Central memory CD8-positive, alpha-beta T cell (primary cell): ENCODE results near the gene GABRG3.

Experiments
- ATAC-seq: fragments of 150-1000 bp; cut with Tn5 transposase; replicated peaks from 2 replicates; pipeline ENCODE4 v1.10.0; 2022; ENCODE audit warnings: mild to moderate bottlenecking, moderate FRiP score, moderate number of reproducible peaks; ENCODE audit not compliant: poor library complexity, severe bottlenecking; ENCODE audit errors: extremely low read depth
- DNase-seq, 2 donors: peaks; one replicate each; pipeline ENCODE4 v3.0.0; 2021; ENCODE audit warnings: low spot score in 2 of 2
- H3K27ac Mint-ChIP-seq: one replicate; pipeline ENCODE4 v1.8.0; 2022; ENCODE audit warnings: low read depth, mild to moderate bottlenecking, moderate library complexity, mixed read lengths
- H3K27me3 Mint-ChIP-seq: one replicate; pipeline ENCODE4 v1.8.0; 2022; ENCODE audit warnings: mixed read lengths
- H3K36me3 Mint-ChIP-seq: one replicate; pipeline ENCODE4 v1.8.0; 2022; ENCODE audit warnings: mild to moderate bottlenecking, moderate library complexity, mixed read lengths; ENCODE audit not compliant: insufficient read depth
- H3K4me1 Mint-ChIP-seq: one replicate; pipeline ENCODE4 v1.8.0; 2022; ENCODE audit warnings: mixed read lengths
- H3K4me3 Mint-ChIP-seq: one replicate; pipeline ENCODE4 v1.8.0; 2022; ENCODE audit warnings: mild to moderate bottlenecking, moderate library complexity, mixed read lengths
- H3K9me3 Mint-ChIP-seq: one replicate; pipeline ENCODE4 v1.8.0; 2022; ENCODE audit warnings: mixed read lengths

GABRG3 gene

DNA sequence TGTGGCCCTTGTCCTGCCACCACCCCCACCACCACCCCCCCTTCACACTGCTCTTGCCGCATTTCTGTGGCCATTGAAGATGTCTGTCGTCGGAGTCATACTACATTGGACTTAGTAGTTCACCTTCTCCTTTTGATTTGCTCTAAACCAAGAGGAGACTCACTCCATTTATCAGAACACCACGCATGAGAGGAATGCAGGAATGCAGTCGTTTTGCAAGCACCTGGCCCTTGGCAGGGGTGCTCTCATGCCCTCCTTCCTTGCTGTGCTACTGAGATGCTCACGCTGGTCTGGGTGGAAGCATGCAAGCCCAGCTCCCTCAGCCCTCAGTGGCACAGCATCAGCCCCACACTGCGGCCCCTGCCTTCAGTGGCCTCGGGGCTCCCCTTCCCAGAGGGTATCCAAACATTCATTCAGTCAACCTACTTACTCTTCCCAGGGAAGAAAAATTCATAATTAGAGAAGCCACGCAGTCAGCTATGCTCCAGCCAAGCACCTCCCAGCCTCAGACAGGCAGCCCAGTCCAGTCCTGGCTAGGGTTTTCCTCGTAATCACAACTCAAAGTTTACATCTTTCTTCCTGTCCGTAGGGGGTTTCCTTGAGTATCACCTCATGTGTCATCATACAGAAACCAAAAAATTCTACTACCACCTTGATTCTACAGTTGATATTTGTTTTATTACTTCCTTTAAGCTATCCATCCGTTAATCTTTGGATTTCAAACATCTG lies 520.0 kb downstream of the GABRG3 start:
- Mint-ChIP-seq H3K36me3 (no peaks in the 10 kb centered on the region), H3K4me1 (no peaks in the 10 kb centered on the region), H3K9me3 (peaks cover 11% of the 10 kb centered on the region), H3K4me3 (no peak overlapping the region), H3K27ac (no peak overlapping the region), H3K27me3 (no peaks in the 10 kb centered on the region)
- ATAC-seq, result no peak
- no peak for DNase-seq

GRCh38 chr15:27491666-27492621 lies 521.0 kb downstream of the GABRG3 start:
- DNase-seq, result no peak
- Mint-ChIP-seq H3K4me3 (no peak overlapping the region), H3K4me1 (no peaks in the 10 kb centered on the region), H3K27me3 (no peaks in the 10 kb centered on the region), H3K36me3 (no peaks in the 10 kb centered on the region), H3K27ac (no peak overlapping the region), H3K9me3 (peaks cover 11% of the 10 kb centered on the region)
- no peak for ATAC-seq

GRCh38 chr15:27495963-27496459 lies 525.0 kb downstream of the GABRG3 start:
- ATAC-seq, result no peak
- Mint-ChIP-seq H3K27ac (no peak overlapping the region), H3K4me1 (no peaks in the 10 kb centered on the region), H3K36me3 (no peaks in the 10 kb centered on the region), H3K9me3 (peaks cover 7% of the 10 kb centered on the region), H3K4me3 (no peak overlapping the region), H3K27me3 (no peaks in the 10 kb centered on the region)
- no peak for DNase-seq

- H3K36me3 Mint-ChIP-seq, result no peaks in the 10 kb centered on the region
- DNase-seq, result no peak
- no peak for ATAC-seq
- no peaks in the 10 kb centered on the region for H3K4me1 Mint-ChIP-seq
- no peak overlapping the region for H3K27ac Mint-ChIP-seq
- H3K4me3 Mint-ChIP-seq, result no peak overlapping the region
- no peaks in the 10 kb centered on the region for H3K27me3 Mint-ChIP-seq
- peaks cover 7% of the 10 kb centered on the region for H3K9me3 Mint-ChIP-seq
These were observed 527.7 kb downstream of the GABRG3 start for GRCh38 chr15:27498700-27499099.

GRCh38 chr15:27499191-27499590 lies 528.2 kb downstream of the GABRG3 start:
- ATAC-seq (no peak), DNase-seq (no peak)
- H3K4me1 Mint-ChIP-seq, result no peaks in the 10 kb centered on the region
- no peaks in the 10 kb centered on the region for H3K36me3 Mint-ChIP-seq
- H3K27me3 Mint-ChIP-seq, result no peaks in the 10 kb centered on the region
- no peak overlapping the region for H3K27ac Mint-ChIP-seq
- peaks cover 7% of the 10 kb centered on the region for H3K9me3 Mint-ChIP-seq
- no peak overlapping the region for H3K4me3 Mint-ChIP-seq

DNA sequence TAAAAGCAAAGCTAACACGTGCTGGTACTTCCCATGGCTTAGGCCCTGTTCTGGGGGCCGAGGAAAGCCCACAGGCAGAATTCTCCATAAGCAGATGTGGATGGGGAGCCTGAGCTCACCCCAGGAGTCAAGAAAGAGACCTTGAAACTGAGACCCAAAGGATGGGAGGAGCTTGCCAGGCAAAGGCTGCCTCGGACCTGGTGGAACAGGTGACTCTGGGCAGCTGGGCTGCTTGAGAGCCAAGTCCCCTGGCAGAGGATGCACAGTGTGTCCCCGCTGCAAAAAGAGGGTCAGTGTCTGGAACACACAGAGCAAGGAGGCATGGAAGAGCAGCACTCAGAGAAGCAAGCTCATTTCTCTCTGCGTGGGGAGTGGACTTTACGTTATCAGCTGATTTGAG lies 528.7 kb downstream of the GABRG3 start:
- Mint-ChIP-seq H3K4me3 (no peak overlapping the region), H3K36me3 (no peaks in the 10 kb centered on the region), H3K4me1 (no peaks in the 10 kb centered on the region), H3K27ac (no peak overlapping the region), H3K27me3 (no peaks in the 10 kb centered on the region), H3K9me3 (peaks cover 3% of the 10 kb centered on the region)
- no peak for ATAC-seq
- no peak for DNase-seq

GRCh38 chr15:27500206-27500605 lies 529.2 kb downstream of the GABRG3 start:
- Mint-ChIP-seq H3K9me3 (no peaks in the 10 kb centered on the region), H3K4me3 (no peak overlapping the region), H3K4me1 (no peaks in the 10 kb centered on the region), H3K36me3 (no peaks in the 10 kb centered on the region), H3K27me3 (no peaks in the 10 kb centered on the region), H3K27ac (no peak overlapping the region)
- DNase-seq (no peak), ATAC-seq (no peak)

- Mint-ChIP-seq H3K9me3 (peaks cover 29% of the 10 kb centered on the region), H3K36me3 (no peaks in the 10 kb centered on the region)
These were observed 535.8 kb downstream of the GABRG3 start for GRCh38 chr15:27506752-27507151.

GRCh38 chr15:27509014-27509413 lies 538.0 kb downstream of the GABRG3 start:
- H3K4me1 Mint-ChIP-seq, result no peaks in the 10 kb centered on the region
- DNase-seq, result no peak
- no peak overlapping the region for H3K4me3 Mint-ChIP-seq
- H3K36me3 Mint-ChIP-seq, result no peaks in the 10 kb centered on the region
- no peak overlapping the region for H3K27ac Mint-ChIP-seq
- H3K9me3 Mint-ChIP-seq, result peaks cover 42% of the 10 kb centered on the region
- no peak for ATAC-seq
- H3K27me3 Mint-ChIP-seq, result no peaks in the 10 kb centered on the region

More at GRCh38 chr15:27506752-27507151, 535.8 kb downstream of the GABRG3 start:
- no peak for ATAC-seq
- Mint-ChIP-seq H3K27me3 (no peaks in the 10 kb centered on the region), H3K27ac (no peak overlapping the region), H3K4me1 (no peaks in the 10 kb centered on the region), H3K4me3 (no peak overlapping the region)
- DNase-seq, result no peak

DNA sequence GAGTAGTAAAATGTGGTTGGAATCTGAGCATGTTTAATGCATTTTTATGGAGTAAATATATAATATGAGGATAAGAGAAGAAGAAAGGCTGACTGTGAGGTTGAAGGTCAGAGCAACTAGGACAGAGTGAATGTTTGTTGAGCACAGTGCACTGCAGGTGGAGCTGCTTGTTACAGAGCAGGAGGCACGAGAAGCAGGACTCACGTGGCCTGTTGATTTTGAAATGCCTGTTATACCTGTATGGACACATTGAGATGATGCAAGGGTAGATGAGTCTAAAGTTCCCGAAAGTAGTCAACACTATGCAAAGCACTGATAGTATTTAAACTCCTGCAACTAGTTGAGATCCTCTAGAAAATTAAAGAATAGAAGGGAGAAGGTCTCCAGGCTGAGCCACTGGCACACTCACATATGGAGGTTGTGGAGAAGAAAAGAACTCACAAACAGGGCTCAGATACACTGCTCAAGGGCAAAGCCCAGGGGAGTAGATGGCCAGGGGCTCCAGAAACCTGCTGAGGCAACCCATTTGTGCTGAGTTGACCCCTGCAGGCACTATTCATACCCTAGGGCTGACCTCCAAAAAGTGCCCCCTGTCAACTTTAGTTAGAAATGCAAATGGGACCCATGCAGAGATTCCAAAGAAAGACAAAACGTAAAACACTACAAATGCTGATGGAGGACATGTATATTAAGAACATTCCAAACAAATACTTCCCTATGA lies 541.5 kb downstream of the GABRG3 start:
- H3K4me1 Mint-ChIP-seq, result no peaks in the 10 kb centered on the region
- DNase-seq, result no peak
- no peak overlapping the region for H3K4me3 Mint-ChIP-seq
- no peaks in the 10 kb centered on the region for H3K27me3 Mint-ChIP-seq
- ATAC-seq, result no peak
- no peak overlapping the region for H3K27ac Mint-ChIP-seq
- no peaks in the 10 kb centered on the region for H3K36me3 Mint-ChIP-seq
- peaks cover 41% of the 10 kb centered on the region for H3K9me3 Mint-ChIP-seq

DNA sequence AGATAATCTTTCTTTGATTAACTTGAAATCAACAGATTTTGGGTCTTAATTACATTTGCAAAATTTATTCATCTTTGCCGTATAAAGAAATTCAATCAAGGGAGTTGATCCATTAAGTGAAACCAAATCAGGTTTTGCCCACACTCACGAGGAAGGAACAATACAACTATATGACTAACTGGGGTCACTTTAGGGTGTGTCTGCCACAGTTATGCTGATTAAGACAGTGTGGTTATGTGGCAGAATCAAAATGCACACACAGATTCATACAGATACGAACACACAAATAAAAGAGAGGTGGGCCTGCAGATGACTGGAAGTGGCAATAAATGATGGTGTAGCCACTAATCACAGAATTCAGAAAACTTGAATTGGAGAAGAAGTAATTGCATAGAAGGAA lies 543.5 kb downstream of the GABRG3 start:
- DNase-seq, result no peak
- H3K9me3 Mint-ChIP-seq, result peaks cover 43% of the 10 kb centered on the region
- no peak overlapping the region for H3K4me3 Mint-ChIP-seq

GRCh38 chr15:27527490-27528067 lies 556.6 kb downstream of the GABRG3 start:
- no peaks in the 10 kb centered on the region for H3K4me1 Mint-ChIP-seq
- H3K27ac Mint-ChIP-seq, result no peak overlapping the region
- H3K36me3 Mint-ChIP-seq, result peaks cover 3% of the 10 kb centered on the region
- no peaks in the 10 kb centered on the region for H3K27me3 Mint-ChIP-seq
- DNase-seq (no peak), ATAC-seq (no peak)
- H3K4me3 Mint-ChIP-seq, result no peak overlapping the region
- peaks cover 21% of the 10 kb centered on the region for H3K9me3 Mint-ChIP-seq

More for the DNA sequence above, 543.5 kb downstream of the GABRG3 start:
- Mint-ChIP-seq H3K27ac (no peak overlapping the region), H3K36me3 (no peaks in the 10 kb centered on the region), H3K4me1 (no peaks in the 10 kb centered on the region), H3K27me3 (no peaks in the 10 kb centered on the region)
- ATAC-seq, result no peak
